HL-60 (cell line): ENCODE measurements around the gene RPSA.

Experiments
- DNase-seq, 2 experiments: peaks; one replicate each; pipeline ENCODE4 v3.0.0-alpha.2; 2010 to 2020; ENCODE audit warnings: low read depth in 1 of 2, low spot score in 1 of 2
- H3K27ac ChIP-seq: fragments of 250-450 bp; sonication (Bioruptor Pico); replicated peaks from 2 replicates; pipeline ENCODE4 v1.5.1; 2020; ENCODE audit warnings: mild to moderate bottlenecking, moderate library complexity
- H3K27me3 ChIP-seq: fragments of 250-450 bp; sonication (Bioruptor Pico); 2 replicates; pipeline ENCODE4 v1.5.1; 2021; ENCODE audit warnings: mild to moderate bottlenecking, moderate library complexity; ENCODE audit not compliant: insufficient read depth, poor library complexity, severe bottlenecking
- H3K4me3 ChIP-seq: replicated peaks from 2 replicates; pipeline ENCODE4 v1.5.1; 2011; ENCODE audit warnings: mild to moderate bottlenecking, control low read depth, low read length; ENCODE audit not compliant: insufficient read depth
- GABPA ChIP-seq: IDR thresholded peaks from 2 replicates; pipeline ENCODE4 v1.6.1; 2012; ENCODE audit warnings: low read depth
- POLR2AphosphoS5 ChIP-seq: IDR thresholded peaks from 2 replicates; pipeline ENCODE4 v1.6.1; 2012; ENCODE audit warnings: low read depth
- SPI1 ChIP-seq: IDR thresholded peaks from 2 replicates; pipeline ENCODE4 v1.6.1; 2012; ENCODE audit warnings: low read depth, mild to moderate bottlenecking, borderline replicate concordance
- TF ChIP-seq, protein P1 (sequence below): IDR thresholded peaks from one replicate; pipeline ENCODE4 v1.5.1; 2011; ENCODE audit warnings: low read length, control low read depth, inconsistent platforms; ENCODE audit not compliant: insufficient read depth
- TF ChIP-seq, protein P2 (sequence below): IDR thresholded peaks from 2 replicates; pipeline ENCODE4 v1.6.1; 2012; ENCODE audit warnings: low read depth; ENCODE audit not compliant: insufficient replicate concordance

Gene RPSA

DNA sequence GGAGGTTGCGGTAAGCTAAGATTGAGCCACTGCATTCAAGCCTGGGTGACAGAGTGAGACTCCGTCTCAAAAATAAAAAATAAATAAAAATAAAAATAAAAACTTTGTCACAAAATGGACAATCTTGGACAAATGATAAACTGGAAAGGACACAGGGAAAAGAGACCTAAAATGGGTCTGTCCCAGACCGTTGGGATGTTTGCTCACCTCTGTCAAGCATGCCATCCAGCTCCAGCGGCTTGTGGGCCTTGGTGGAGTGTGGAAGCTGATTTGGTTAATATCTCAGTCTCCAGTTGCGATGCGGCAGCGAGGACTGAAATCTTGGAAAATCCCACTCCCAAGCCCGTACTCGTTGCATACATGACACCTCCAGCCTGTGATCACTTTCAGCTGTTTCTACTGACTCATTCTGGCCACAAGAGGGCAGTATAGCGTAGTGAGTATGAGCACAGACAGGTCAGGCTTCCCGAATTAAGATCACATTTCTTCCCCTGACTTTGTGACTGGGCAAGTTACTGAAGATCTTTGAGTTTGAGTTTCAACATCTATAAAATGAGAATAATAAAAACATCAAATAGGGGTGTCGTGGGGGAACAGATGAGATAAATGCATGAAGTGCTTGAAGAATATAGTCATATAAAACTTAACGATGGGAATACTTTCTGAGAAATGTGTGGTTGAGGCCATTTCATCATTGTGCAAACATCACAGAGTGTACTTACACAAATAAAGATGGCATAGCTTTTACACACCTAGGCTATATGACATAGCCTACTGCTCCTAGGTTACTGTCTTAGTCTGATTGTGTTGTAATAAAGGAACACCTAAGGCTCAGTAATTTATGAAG, 41.3 kb downstream of the RPSA start:
- TF ChIP-seq, protein P1, sequence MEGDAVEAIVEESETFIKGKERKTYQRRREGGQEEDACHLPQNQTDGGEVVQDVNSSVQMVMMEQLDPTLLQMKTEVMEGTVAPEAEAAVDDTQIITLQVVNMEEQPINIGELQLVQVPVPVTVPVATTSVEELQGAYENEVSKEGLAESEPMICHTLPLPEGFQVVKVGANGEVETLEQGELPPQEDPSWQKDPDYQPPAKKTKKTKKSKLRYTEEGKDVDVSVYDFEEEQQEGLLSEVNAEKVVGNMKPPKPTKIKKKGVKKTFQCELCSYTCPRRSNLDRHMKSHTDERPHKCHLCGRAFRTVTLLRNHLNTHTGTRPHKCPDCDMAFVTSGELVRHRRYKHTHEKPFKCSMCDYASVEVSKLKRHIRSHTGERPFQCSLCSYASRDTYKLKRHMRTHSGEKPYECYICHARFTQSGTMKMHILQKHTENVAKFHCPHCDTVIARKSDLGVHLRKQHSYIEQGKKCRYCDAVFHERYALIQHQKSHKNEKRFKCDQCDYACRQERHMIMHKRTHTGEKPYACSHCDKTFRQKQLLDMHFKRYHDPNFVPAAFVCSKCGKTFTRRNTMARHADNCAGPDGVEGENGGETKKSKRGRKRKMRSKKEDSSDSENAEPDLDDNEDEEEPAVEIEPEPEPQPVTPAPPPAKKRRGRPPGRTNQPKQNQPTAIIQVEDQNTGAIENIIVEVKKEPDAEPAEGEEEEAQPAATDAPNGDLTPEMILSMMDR = peak; percentile 80
- TF ChIP-seq, protein P2, sequence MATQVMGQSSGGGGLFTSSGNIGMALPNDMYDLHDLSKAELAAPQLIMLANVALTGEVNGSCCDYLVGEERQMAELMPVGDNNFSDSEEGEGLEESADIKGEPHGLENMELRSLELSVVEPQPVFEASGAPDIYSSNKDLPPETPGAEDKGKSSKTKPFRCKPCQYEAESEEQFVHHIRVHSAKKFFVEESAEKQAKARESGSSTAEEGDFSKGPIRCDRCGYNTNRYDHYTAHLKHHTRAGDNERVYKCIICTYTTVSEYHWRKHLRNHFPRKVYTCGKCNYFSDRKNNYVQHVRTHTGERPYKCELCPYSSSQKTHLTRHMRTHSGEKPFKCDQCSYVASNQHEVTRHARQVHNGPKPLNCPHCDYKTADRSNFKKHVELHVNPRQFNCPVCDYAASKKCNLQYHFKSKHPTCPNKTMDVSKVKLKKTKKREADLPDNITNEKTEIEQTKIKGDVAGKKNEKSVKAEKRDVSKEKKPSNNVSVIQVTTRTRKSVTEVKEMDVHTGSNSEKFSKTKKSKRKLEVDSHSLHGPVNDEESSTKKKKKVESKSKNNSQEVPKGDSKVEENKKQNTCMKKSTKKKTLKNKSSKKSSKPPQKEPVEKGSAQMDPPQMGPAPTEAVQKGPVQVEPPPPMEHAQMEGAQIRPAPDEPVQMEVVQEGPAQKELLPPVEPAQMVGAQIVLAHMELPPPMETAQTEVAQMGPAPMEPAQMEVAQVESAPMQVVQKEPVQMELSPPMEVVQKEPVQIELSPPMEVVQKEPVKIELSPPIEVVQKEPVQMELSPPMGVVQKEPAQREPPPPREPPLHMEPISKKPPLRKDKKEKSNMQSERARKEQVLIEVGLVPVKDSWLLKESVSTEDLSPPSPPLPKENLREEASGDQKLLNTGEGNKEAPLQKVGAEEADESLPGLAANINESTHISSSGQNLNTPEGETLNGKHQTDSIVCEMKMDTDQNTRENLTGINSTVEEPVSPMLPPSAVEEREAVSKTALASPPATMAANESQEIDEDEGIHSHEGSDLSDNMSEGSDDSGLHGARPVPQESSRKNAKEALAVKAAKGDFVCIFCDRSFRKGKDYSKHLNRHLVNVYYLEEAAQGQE = no peak
- no peak for TF ChIP-seq GABPA
- Histone ChIP-seq H3K4me3 (no peak overlapping the region), H3K27me3 (no peaks in the 10 kb centered on the region), H3K27ac (no peak overlapping the region)
- peak; percentile 52 to 68 for DNase-seq

DNA sequence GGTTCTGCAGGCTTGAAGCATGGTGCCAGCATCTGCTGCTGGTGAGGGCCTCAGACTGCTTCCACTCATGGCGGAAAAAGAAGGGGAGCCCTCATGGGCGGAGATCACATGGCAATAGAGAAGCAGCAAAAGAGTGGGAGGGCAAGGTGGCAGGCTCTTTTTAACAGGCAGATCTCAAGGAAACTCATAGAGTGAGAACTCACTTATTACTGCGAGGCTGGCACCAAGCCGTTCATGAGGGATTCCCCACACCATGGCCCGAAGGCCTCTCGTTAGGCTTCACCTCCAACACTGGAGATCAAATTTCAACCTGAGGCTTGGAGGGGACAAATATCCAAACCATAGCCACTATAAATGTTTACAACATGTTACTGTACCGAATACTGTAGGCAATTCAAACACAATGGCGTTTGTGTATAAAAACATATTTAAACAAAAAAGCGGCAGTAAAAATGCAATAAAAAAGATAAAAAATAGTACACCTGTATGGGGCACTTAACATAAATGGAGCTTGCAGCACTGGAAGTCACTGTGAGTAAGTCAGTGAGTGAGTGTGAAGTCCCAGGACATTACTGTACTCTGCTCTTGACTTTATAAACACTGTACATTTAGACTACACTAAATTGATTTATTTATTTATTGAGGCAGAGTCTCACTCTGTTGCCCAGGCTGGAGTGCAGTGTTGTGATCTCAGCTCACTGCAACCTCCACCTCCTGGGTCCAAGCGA, 42.1 kb downstream of the RPSA start:
- no peak for DNase-seq
- Histone ChIP-seq H3K4me3 (no peak overlapping the region), H3K27me3 (peaks cover 2% of the 10 kb centered on the region), H3K27ac (no peak overlapping the region)
- TF ChIP-seq POLR2AphosphoS5 = no peak
- no peak for TF ChIP-seq SPI1
- TF ChIP-seq, protein P2 = no peak
- TF ChIP-seq GABPA = no peak

DNA sequence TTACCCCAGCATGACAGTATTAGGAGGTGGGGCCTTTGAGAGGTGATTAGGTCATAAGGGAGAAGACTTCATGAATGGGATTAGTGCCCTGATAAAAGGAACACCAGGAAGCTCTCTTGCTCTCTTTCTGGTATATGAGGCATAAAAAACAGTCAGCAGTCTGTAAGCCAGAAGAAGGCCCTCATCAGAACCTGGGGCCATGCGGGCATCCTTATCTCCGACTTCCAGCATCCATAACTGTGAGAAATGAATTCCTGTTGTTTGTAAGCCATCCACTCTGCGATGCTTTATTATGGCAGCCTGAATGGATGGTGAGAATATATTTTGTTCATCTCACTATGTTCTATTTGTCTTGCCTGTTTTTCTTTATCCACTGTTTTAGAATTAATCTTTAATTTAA, 43.3 kb downstream of the RPSA start:
- H3K27me3 ChIP-seq = peaks cover 2% of the 10 kb centered on the region
- no peak for DNase-seq
- TF ChIP-seq, protein P1 = no peak
- TF ChIP-seq, protein P2 = no peak
- TF ChIP-seq GABPA (no peak), SPI1 (no peak), POLR2AphosphoS5 (no peak)
- H3K27ac ChIP-seq = no peak overlapping the region
- H3K4me3 ChIP-seq = no peak overlapping the region
